Stimulated activated naive CD8-positive, alpha-beta T cell treated with anti-CD3 and anti-CD28 coated beads, Interleukin-15, Interleukin-2, amounts not matched to agents 100 ng/mL and 50 ng/mL, for 24 hours (primary cell): Measurements from ENCODE around the gene PROSER1.
"Not testable (repeated sequence)": the region's sequence is repeated elsewhere in the genome, so short reads cannot be mapped to it uniquely, and the experiment has no call there.

ENCODE experiments used
- H3K27ac Mint-ChIP-seq: one replicate; pipeline ENCODE4 v1.8.0; 2021; ENCODE audit warnings: mild to moderate bottlenecking, mixed read lengths
- H3K27me3 Mint-ChIP-seq: one replicate; pipeline ENCODE4 v1.8.0; 2021; ENCODE audit warnings: mixed read lengths
- H3K36me3 Mint-ChIP-seq: one replicate; pipeline ENCODE4 v1.8.0; 2021; ENCODE audit warnings: low read depth, mixed read lengths
- H3K4me1 Mint-ChIP-seq: one replicate; pipeline ENCODE4 v1.8.0; 2021; ENCODE audit warnings: low read depth, mixed read lengths
- H3K4me3 Mint-ChIP-seq: one replicate; pipeline ENCODE4 v1.8.0; 2021; ENCODE audit warnings: mild to moderate bottlenecking, mixed read lengths
- H3K9me3 Mint-ChIP-seq: one replicate; pipeline ENCODE4 v1.8.0; 2021; ENCODE audit warnings: mixed read lengths

PROSER1 gene

DNA sequence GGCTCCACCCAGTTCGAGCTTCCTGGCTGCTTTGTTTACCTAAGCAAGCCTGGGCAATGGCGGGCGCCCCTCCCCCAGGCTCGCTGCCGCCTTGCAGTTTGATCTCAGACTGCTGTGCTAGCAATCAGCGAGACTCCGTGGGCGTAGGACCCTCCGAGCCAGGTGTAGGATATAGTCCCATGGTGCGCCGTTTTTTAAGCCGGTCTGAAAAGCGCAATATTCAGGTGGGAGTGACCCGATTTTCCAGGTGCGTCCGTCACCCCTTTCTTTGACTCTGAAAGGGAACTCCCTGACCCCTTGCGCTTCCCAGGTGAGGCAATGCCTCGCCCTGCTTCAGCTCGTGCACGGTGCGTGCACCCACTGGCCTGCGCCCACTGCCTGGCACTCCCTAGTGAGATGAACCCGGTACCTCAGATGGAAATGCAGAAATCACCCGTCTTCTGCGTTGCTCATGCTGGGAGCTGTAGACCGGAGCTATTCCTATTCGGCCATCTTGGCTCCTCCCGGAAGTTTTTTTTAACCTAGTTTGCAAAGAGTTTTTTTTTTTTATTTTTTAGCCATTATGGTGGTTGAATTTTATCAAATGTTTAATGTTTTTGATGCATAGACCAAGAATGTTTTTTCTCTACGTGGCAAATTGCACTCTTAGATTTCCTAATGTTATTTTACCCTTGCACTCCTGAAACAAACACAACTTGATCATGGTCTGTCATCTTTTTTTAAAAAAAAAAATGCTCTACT, 31.3 kb downstream of the PROSER1 start:
- H3K9me3 Mint-ChIP-seq, H3K27me3 Mint-ChIP-seq, H3K4me1 Mint-ChIP-seq, H3K27ac Mint-ChIP-seq, H3K4me3 Mint-ChIP-seq: not testable (repeated sequence)
- H3K36me3 Mint-ChIP-seq, result peaks cover 40% of the 10 kb centered on the region

DNA sequence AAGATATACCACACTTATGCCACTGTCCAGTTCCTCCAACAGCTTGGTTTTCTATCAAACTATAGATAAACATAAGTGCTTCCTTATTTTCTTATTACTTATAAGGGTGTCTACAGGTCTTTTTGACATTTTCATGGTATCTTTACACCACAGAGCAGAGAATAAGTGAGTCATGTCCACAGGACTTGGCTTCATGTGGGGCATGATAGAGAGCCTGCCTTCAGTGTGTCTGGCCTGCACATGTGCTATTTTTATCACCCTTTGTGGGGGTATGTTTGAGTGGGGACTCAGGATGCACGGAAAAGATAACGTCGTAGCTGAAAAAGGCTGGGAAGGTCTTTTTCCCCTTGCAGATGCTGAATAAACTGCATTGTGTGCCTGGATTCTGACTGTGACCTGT, 39.1 kb downstream of the PROSER1 start:
- H3K27ac Mint-ChIP-seq, result no peak overlapping the region
- H3K4me1 Mint-ChIP-seq, result no peaks in the 10 kb centered on the region

DNA sequence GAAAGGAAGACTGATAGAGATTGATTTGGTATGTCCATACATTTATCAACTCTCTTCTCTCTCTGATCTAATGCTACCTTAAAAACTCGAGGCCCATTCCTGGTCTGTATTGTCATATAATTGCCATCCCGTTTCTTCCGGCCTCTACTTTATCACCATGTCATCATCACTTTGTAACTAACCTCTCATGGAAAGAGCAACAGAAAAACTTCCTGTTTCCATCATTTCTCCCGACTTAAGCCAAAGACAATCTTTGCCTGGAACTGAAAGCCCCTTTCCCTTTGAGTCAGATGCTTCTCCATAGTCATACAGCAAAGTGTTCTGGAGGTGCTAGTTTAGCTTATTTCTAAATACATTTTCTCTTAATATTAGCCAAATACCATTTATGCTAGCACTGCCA, 44.5 kb downstream of the PROSER1 start:
- Mint-ChIP-seq H3K4me1 (no peaks in the 10 kb centered on the region), H3K27me3 (no peaks in the 10 kb centered on the region), H3K36me3 (no peaks in the 10 kb centered on the region), H3K9me3 (no peaks in the 10 kb centered on the region), H3K27ac (no peak overlapping the region), H3K4me3 (no peak overlapping the region)

More for the DNA sequence above, 39.1 kb downstream of the PROSER1 start:
- Mint-ChIP-seq H3K9me3 (no peaks in the 10 kb centered on the region), H3K36me3 (no peaks in the 10 kb centered on the region), H3K27me3 (no peaks in the 10 kb centered on the region), H3K4me3 (no peak overlapping the region)

DNA sequence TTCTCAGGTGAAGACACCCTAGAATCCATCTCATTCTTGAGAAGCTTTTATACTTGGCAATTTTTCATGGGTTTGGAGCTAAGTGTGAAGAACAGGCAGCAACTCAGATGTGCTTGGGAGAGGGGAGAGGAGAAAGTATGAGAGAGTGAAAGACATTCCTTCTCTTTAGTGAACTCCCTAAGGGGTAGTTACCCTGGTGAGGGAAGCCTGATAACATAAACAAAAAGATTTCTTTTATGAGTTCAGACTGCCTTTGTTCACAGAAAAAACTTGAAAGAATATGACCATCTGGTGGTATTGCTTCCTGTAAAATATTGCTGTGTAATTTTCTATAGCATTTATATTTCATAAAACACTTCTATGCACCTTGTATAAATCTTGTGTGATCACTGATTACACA, 47.2 kb downstream of the PROSER1 start, which contains the start of gene STOML3:
TSS of gene STOML3 (minus strand) at position 139 of the 400 bp plus-strand sequence. CDS start at position 29, 110 bp downstream.
- Mint-ChIP-seq H3K27ac (no peak within 1 kb of the TSS), H3K9me3 (no peaks in the 10 kb centered on the region), H3K36me3 (no peaks in the 10 kb centered on the region), H3K4me3 (no peak within 1 kb of the TSS), H3K27me3 (no peaks in the 10 kb centered on the region), H3K4me1 (no peaks in the 10 kb centered on the region)

DNA sequence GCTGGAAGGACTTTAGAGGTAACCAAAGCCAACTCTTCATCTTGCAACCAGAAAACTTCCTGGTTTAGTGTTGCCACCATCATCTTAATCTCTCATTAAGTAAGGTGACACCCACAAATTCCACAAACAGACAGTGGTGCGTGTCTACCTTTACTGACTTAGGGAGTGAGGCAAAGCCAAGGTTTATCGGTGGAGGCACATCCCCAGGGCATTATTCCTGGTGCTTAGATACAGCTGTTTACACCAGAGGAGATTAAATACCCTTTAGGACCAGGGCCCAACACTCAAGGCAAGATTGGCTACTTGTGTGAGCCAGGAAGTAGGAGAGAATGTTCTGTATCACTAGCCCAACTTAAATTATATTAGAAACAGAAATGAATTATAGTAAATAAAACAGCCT, 56.8 kb downstream of the PROSER1 start:
- H3K27me3 Mint-ChIP-seq, result peaks cover 10% of the 10 kb centered on the region
- no peak overlapping the region for H3K4me3 Mint-ChIP-seq
- H3K4me1 Mint-ChIP-seq, result no peaks in the 10 kb centered on the region
- H3K36me3 Mint-ChIP-seq, result no peaks in the 10 kb centered on the region
- H3K27ac Mint-ChIP-seq, result no peak overlapping the region
- H3K9me3 Mint-ChIP-seq, result peaks cover 17% of the 10 kb centered on the region

DNA sequence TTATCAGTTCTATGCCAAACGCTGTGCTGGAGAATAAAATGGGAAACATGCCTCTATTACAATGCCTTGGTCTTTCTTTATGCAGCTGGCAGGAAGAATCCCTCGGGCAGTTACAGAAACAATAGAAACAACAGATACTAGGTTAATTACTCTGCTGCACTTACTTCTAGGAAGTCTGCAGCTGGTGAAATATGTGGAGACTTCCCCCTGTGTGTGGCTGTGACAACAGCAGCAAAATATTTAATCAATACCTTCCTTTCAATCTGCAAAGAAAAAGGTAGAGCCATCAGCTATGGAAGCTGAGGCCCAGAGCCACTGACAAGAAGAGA, 57.2 kb downstream of the PROSER1 start:
- no peaks in the 10 kb centered on the region for H3K4me1 Mint-ChIP-seq
- peaks cover 10% of the 10 kb centered on the region for H3K27me3 Mint-ChIP-seq
- no peak overlapping the region for H3K27ac Mint-ChIP-seq
- H3K36me3 Mint-ChIP-seq, result no peaks in the 10 kb centered on the region
- peaks cover 17% of the 10 kb centered on the region for H3K9me3 Mint-ChIP-seq
- H3K4me3 Mint-ChIP-seq, result no peak overlapping the region

DNA sequence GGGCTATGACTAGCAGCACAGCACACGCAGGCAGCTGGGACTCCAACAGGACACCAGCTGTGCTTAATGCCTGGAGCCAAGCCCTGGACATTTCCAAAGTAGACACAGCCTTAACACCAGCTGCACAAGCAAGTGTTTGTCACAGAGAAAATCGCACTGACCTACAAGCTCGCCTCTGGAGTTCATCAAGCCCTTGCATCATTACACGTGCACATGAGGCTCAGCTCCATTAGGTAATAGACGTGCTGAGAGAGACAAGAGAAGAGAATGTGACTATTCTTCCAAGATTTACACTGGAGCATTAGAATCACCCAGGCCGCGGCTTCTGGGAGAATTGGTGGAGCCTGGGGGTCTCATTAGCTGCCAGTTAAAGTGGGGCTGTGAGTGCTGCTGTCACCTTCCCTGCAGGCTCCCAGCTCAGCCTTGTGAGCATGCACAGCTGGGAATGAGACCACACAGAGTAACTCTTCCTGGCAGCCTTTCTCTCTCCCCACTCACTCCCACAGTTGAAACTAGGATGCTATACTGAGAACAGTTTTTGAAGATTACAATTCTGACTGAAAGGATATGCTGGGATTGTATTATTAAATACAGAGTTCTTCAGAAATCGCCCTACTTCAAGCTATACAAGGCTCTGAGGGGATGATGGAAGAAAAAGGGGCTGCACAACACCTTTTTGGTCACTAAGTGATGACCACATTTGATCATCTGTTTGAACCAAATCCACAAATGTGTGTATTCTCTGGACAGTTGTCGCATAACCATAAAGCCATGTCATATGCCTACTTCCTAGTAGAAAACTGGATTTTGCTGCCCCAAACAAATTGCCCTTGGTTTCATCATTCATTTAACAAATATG, 57.8 kb downstream of the PROSER1 start:
- H3K4me3 Mint-ChIP-seq, result no peak overlapping the region
- no peaks in the 10 kb centered on the region for H3K4me1 Mint-ChIP-seq
- peaks cover 17% of the 10 kb centered on the region for H3K9me3 Mint-ChIP-seq
- peaks cover 10% of the 10 kb centered on the region for H3K27me3 Mint-ChIP-seq
- H3K27ac Mint-ChIP-seq, result no peak overlapping the region
- no peaks in the 10 kb centered on the region for H3K36me3 Mint-ChIP-seq

DNA sequence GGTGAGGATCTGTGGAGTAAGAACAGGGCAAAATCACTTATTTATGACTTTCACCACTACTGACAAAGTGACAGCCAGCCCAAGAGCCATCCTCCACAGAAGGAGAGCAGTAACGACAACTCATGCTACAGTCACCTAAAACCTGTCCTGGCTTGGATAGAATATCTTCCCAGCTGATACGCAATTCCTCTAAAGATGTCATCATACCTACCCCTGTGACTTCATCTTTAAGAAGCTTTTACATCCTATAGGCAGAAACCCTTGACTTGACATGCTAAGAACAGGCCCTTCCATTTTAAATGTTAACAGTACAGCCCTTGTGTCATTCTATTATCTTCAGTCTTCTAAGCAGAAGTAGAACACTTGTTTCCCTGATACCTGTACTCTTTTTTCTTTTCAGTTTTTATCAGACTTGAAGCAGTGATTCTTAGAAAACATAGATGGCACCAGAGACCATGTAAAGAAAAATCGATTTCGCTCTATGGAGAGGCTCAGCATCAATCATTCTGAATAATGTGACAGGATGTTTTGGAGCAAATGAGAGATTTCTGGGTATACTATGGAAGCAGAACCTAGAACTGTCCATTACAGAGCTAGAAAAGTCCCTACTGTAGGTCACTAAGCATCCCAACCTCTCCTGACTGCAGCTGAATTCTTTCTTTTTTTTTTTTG, 67.4 kb downstream of the PROSER1 start:
- Mint-ChIP-seq H3K4me1 (no peaks in the 10 kb centered on the region), H3K27me3 (peaks cover 7% of the 10 kb centered on the region), H3K27ac (no peak overlapping the region), H3K9me3 (no peaks in the 10 kb centered on the region), H3K4me3 (no peak overlapping the region), H3K36me3 (no peaks in the 10 kb centered on the region)

DNA sequence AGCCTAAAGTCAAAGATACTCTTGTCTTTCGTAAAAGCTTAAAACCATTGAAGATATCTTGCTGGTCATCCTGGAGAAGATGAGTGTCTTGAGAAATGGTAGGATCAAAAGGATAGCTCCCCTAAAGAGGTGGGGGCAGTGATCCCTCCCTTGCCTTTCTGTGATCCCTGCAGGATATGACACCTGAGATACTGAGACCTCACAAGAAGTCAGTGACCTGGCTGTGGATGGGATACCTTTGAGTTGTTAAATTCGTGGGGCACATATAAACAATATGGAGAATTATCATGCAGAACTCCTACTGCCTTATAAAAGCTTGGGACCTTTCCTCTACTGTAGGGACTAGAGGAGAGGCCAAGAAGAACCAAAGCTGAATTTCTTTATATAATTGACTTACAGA, 68.7 kb downstream of the PROSER1 start:
- Mint-ChIP-seq H3K27me3 (peaks cover 14% of the 10 kb centered on the region), H3K4me1 (no peaks in the 10 kb centered on the region), H3K9me3 (no peaks in the 10 kb centered on the region), H3K4me3 (no peak overlapping the region), H3K36me3 (no peaks in the 10 kb centered on the region), H3K27ac (no peak overlapping the region)

DNA sequence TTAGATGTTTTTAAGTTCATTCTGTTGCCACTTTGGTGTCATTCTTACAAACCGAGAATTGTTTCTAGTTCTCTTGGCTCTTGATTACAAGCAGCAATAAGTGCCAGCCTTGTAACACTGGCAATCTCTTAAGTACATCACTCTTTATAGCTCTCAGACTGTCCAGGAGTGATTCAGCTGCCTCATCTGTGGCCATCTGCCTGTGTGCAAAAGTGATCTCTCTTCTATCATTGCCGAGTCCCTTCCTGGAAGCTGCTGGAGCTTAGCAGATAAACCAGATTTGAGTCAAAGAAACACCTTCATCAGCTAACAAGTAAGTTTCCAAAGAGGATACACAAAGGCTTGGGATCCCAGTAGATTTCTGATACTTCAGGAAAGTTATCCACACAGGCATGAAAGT, 70.4 kb downstream of the PROSER1 start:
- H3K4me1 Mint-ChIP-seq, result no peaks in the 10 kb centered on the region
- H3K9me3 Mint-ChIP-seq, result no peaks in the 10 kb centered on the region
- no peak overlapping the region for H3K27ac Mint-ChIP-seq
- H3K36me3 Mint-ChIP-seq, result no peaks in the 10 kb centered on the region
- peaks cover 15% of the 10 kb centered on the region for H3K27me3 Mint-ChIP-seq
- no peak overlapping the region for H3K4me3 Mint-ChIP-seq

DNA sequence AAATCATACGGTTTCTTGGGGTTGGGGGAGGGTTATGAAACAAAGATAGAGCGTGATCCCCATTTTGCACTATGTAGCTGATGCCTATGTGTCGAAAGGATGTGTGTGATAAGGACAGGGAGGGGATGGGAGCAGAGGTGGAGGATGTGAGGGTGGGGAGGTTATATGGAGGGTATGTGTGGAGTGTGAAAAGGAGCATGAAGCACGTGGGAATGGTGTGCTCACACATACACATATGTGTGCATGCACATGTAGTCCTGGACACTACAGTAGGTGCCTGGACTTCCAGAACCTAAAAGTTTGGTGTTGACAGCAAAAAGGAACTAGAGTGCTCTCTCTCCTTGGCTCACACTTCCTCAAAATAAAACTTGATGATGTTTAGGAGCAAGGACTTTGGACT, 72.6 kb downstream of the PROSER1 start:
- no peaks in the 10 kb centered on the region for H3K36me3 Mint-ChIP-seq
- H3K27me3 Mint-ChIP-seq, result peaks cover 18% of the 10 kb centered on the region
- H3K4me3 Mint-ChIP-seq, result no peak overlapping the region
- H3K9me3 Mint-ChIP-seq, result no peaks in the 10 kb centered on the region
- H3K27ac Mint-ChIP-seq, result no peak overlapping the region
- H3K4me1 Mint-ChIP-seq, result no peaks in the 10 kb centered on the region

DNA sequence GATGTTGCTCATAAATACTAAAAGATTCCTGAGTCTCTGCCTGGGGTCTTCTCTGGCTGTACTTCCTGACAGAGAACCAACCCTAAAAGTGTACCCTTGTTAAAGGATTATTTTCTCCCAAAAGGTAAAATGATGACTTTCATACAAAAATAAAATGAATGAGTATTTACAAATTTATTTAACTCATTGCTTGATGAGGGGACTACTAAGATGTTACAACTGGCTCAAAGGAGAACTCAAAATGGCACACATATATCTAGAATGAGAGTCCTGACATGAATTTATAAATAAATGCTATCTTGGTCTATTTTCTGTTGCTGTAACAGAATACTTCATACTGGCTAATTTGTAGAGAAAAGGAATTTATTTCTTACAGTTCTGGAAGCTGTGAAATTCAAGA, 77.7 kb downstream of the PROSER1 start:
- Mint-ChIP-seq H3K9me3 (no peaks in the 10 kb centered on the region), H3K4me1 (no peaks in the 10 kb centered on the region), H3K36me3 (no peaks in the 10 kb centered on the region), H3K27ac (no peak overlapping the region), H3K27me3 (peaks cover 9% of the 10 kb centered on the region), H3K4me3 (no peak overlapping the region)
